ENCODE results near the gene LAIR1. TPM values are rescaled to one million over a fixed set of nuclear protein-coding genes. Genes with fewer than 3 reads are reported as not detected.

The LAIR1 gene
- total RNA-seq (2014; rRNA removed; shearing (Covaris generic)), result not detected in 2 replicates

DNA sequence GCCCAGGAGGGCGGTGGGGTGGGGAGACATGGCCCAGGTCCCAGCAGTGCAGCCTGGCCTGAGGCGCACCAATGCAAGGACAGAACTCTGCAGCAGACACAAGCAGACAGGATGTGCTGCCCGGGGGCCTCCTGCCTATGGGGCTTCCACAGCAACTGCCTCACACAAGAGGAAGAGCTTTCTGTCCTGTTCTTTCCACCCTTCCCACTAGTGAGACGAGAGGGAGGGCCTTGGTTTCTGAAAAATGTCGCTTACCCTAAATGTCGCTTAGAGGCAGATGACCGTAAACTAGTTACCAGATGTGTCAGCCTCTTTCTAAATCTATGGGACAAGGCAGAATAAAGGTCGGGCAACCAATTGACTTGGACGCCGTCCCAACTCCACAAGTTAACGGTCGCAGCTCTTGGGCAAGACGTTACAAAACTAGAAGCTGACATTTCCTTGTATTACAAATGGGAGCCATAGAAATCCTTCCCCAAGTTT lies at the start of gene LAIR1:
LAIR1 (minus strand) TSS at position 157 of the 483 bp plus-strand sequence; CDS start at position 30, 127 bp downstream.
- no peak for DNase-seq (ENCODE audit: low read depth in 1 of 2, low spot score in 2 of 2)
- Histone ChIP-seq H3K9me3 (replicated peaks) (no peaks in the 10 kb centered on the region), H3K27me3 (replicated peaks) (peaks cover 14% of the 10 kb centered on the region), H3K4me3 (no peak within 1 kb of the TSS), H3K4me1 (replicated peaks) (no peaks in the 10 kb centered on the region), H3K36me3 (no peaks in the 10 kb centered on the region), H3K27ac (no peak within 1 kb of the TSS)

DNA sequence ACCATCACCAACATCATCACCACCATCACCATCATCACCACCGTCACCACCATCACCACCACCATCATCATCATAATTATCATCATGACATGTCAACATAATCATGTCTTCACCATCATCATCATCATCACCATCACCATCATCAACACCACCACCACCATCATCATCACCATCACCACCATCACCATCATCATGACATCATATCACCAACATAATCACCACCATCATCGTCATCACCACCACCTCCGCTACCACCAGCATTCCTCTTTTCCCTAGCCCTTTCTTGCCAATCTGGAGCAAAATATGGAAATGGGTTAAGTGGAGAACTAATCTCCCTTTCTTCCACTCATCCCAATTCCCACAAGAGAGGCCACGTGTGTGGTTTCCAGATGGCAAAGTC lies 49.4 kb upstream of the LAIR1 start:
- no peak for DNase-seq (ENCODE audit: low read depth in 1 of 2, low spot score in 2 of 2)
- no peak overlapping the region for H3K27ac ChIP-seq

GRCh38 chr19:54412877-54413276 lies 48.1 kb upstream of the LAIR1 start:
- no peaks in the 10 kb centered on the region for H3K36me3 ChIP-seq
- H3K4me3 ChIP-seq, result no peak overlapping the region
- no peaks in the 10 kb centered on the region for H3K4me1 ChIP-seq (replicated peaks)
- H3K27me3 ChIP-seq (replicated peaks), result peaks cover 32% of the 10 kb centered on the region
- H3K9me3 ChIP-seq (replicated peaks), result no peaks in the 10 kb centered on the region
- H3K27ac ChIP-seq, result no peak overlapping the region
- DNase-seq (ENCODE audit: low read depth in 1 of 2, low spot score in 2 of 2), result no peak

More for the DNA sequence above, 49.4 kb upstream of the LAIR1 start:
- Histone ChIP-seq H3K27me3 (replicated peaks) (peaks cover 40% of the 10 kb centered on the region), H3K4me1 (replicated peaks) (no peaks in the 10 kb centered on the region), H3K4me3 (no peak overlapping the region), H3K36me3 (no peaks in the 10 kb centered on the region), H3K9me3 (replicated peaks) (no peaks in the 10 kb centered on the region)

GRCh38 chr19:54411033-54411432 lies 46.3 kb upstream of the LAIR1 start:
- Histone ChIP-seq H3K36me3 (no peaks in the 10 kb centered on the region), H3K27ac (no peak overlapping the region), H3K4me1 (replicated peaks) (no peaks in the 10 kb centered on the region), H3K4me3 (no peak overlapping the region), H3K27me3 (replicated peaks) (peaks cover 14% of the 10 kb centered on the region), H3K9me3 (replicated peaks) (no peaks in the 10 kb centered on the region)
- no peak for DNase-seq (ENCODE audit: low read depth in 1 of 2, low spot score in 2 of 2)

DNA sequence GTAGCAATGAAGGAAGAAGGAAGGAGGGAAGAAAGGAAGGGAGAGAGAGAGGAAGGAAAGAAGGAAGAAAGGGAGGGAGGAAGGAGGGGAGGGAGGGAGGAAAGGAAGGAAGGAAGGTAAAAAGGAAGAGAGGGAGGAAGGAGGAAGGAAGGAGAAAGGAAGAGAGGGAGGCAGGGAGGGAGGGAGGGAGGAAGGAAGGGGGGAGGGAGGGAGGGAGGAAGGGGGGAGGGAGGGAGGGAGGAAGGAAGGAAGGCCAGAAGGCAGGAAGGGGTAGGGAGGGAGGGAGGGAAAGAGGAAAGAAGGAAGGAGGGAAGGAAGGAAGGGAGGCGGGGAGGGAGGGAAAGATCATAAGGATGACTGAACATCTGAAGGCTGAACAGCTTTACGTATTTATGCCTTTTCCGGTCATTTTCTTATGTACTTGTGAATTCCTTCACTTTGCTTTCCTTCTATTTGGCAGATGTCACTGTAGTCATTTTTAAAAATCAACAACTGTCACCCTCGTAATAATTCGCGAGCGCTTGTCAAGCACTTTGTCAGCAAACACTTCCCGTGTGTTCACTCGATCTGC lies 43.8 kb upstream of the LAIR1 start:
- Histone ChIP-seq H3K27me3 (replicated peaks) (no peaks in the 10 kb centered on the region), H3K27ac (no peak overlapping the region), H3K36me3 (no peaks in the 10 kb centered on the region), H3K9me3 (replicated peaks) (no peaks in the 10 kb centered on the region), H3K4me1 (replicated peaks) (no peaks in the 10 kb centered on the region), H3K4me3 (no peak overlapping the region)
- DNase-seq (ENCODE audit: low read depth in 1 of 2, low spot score in 2 of 2), result no peak

- no peaks in the 10 kb centered on the region for H3K36me3 ChIP-seq
- no peak overlapping the region for H3K27ac ChIP-seq
- no peak for DNase-seq (ENCODE audit: low read depth in 1 of 2, low spot score in 2 of 2)
- H3K4me1 ChIP-seq (replicated peaks), result no peaks in the 10 kb centered on the region
- H3K27me3 ChIP-seq (replicated peaks), result no peaks in the 10 kb centered on the region
- no peaks in the 10 kb centered on the region for H3K9me3 ChIP-seq (replicated peaks)
- H3K4me3 ChIP-seq, result no peak overlapping the region
Observed at GRCh38 chr19:54407780-54408179, 43.0 kb upstream of the LAIR1 start.

- Histone ChIP-seq H3K4me1 (replicated peaks) (no peaks in the 10 kb centered on the region), H3K4me3 (no peak overlapping the region), H3K27ac (no peak overlapping the region), H3K9me3 (replicated peaks) (no peaks in the 10 kb centered on the region), H3K36me3 (no peaks in the 10 kb centered on the region), H3K27me3 (replicated peaks) (no peaks in the 10 kb centered on the region)
- no peak for DNase-seq (ENCODE audit: low read depth in 1 of 2, low spot score in 2 of 2)
Observed at GRCh38 chr19:54405628-54406027, 40.9 kb upstream of the LAIR1 start.

DNA sequence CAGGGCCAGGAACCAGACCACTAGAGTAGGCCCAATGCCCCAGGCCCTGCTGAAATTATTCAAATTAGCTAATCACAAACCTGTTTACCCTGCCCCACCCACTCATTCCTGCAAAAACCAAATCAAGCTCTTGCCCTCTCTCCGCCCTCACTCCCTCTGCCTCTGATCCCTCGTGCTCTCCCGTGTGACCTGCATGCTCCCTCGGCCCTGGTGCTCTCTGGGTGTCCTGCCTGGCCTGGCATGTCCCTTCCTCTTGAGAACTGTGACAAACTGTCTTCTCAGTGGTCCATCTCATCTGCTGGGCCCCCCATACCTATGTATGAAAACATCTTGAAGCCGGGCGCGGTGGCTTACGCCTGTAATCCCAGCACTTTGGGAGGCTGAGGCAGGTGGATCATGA lies 38.3 kb upstream of the LAIR1 start:
- Histone ChIP-seq H3K27ac (no peak overlapping the region), H3K27me3 (replicated peaks) (0 out of 2 replicates have a peak, but pooled peaks cover 4% of the 10 kb centered on the region), H3K36me3 (no peaks in the 10 kb centered on the region), H3K4me1 (replicated peaks) (no peaks in the 10 kb centered on the region), H3K4me3 (no peak overlapping the region), H3K9me3 (replicated peaks) (no peaks in the 10 kb centered on the region)
- DNase-seq (ENCODE audit: low read depth in 1 of 2, low spot score in 2 of 2), result no peak

DNA sequence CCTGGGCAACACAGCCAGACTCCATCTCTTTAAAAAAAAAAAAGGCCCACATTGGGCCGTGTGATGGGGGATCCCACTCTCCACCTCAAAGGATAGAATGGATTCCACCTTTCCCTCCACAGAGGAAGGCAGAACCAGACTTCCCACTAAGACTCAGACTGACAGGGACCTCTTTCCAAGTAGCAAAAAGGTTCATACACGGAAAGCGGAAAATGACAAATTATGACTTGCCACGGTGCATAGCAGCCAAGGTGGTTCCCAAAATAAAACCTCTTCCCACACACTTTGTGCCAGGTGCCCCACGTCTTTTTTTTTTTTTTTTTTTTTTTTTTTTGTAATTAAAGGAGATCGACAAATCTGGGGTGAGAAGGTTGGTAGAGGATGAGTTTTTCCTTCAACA lies 36.2 kb upstream of the LAIR1 start:
- Histone ChIP-seq H3K4me1 (replicated peaks) (no peaks in the 10 kb centered on the region), H3K36me3 (no peaks in the 10 kb centered on the region), H3K27me3 (replicated peaks) (0 out of 2 replicates have a peak, but pooled peaks cover 4% of the 10 kb centered on the region), H3K4me3 (no peak overlapping the region), H3K27ac (no peak overlapping the region), H3K9me3 (replicated peaks) (no peaks in the 10 kb centered on the region)
- no peak for DNase-seq (ENCODE audit: low read depth in 1 of 2, low spot score in 2 of 2)

- Histone ChIP-seq H3K27me3 (replicated peaks) (0 out of 2 replicates have a peak, but pooled peaks cover 4% of the 10 kb centered on the region), H3K4me3 (no peak overlapping the region), H3K4me1 (replicated peaks) (no peaks in the 10 kb centered on the region), H3K9me3 (replicated peaks) (no peaks in the 10 kb centered on the region), H3K36me3 (no peaks in the 10 kb centered on the region), H3K27ac (no peak overlapping the region)
- DNase-seq (ENCODE audit: low read depth in 1 of 2, low spot score in 2 of 2), result no peak
Observed at GRCh38 chr19:54399189-54399588, 34.5 kb upstream of the LAIR1 start.

DNA sequence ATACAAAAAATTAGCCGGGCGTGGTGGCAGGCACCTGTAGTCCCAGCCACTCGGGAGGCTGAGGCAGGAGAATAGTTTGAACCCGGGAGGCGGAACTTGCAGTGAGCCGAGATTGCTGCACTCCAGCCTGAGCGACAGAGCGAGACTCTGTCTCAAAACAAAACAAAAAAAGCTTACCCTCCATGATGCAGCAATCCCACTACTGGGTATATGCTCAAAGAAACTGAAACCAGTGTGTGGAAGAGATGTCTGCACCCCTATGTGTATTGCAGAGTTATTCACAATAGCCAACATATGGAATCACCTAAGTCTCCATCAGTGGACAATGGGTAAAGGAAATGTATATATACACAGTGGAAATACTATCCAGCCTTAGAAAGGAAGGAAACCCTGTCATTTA lies 31.0 kb upstream of the LAIR1 start:
- no peak for DNase-seq (ENCODE audit: low read depth in 1 of 2, low spot score in 2 of 2)
- no peak overlapping the region for H3K27ac ChIP-seq
- no peak overlapping the region for H3K4me3 ChIP-seq
- 0 out of 2 replicates have a peak, but pooled peaks cover 3% of the 10 kb centered on the region for H3K9me3 ChIP-seq (replicated peaks)
- no peaks in the 10 kb centered on the region for H3K36me3 ChIP-seq
- no peaks in the 10 kb centered on the region for H3K4me1 ChIP-seq (replicated peaks)
- peaks cover 4% of the 10 kb centered on the region; the same call in 1 of the 2 replicates for H3K27me3 ChIP-seq (replicated peaks)

DNA sequence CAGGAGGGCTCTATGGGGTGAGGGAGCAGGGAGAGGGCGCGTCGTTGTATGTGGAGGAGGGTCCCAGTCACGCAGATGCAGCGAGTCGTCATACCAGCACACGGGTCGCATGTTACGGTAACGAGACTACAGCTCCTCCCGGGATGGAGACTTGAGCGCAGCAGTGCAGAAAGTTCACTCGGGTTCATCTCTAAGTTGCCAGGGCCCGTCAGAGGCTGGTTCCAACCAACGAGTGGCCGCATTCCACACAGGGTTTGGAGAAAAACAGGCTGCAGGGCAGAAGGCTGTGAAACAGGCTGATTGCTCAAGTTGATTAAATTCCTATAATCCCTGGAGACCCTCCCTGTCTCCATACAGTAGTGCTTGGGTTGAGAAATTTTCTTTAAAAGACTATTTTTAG lies 28.6 kb upstream of the LAIR1 start:
- DNase-seq (ENCODE audit: low read depth in 1 of 2, low spot score in 2 of 2), result no peak
- H3K36me3 ChIP-seq, result no peaks in the 10 kb centered on the region
- no peak overlapping the region for H3K4me3 ChIP-seq
- H3K4me1 ChIP-seq (replicated peaks), result no peaks in the 10 kb centered on the region
- 0 out of 2 replicates have a peak, but pooled peaks cover 3% of the 10 kb centered on the region for H3K9me3 ChIP-seq (replicated peaks)
- H3K27ac ChIP-seq, result no peak overlapping the region
- H3K27me3 ChIP-seq (replicated peaks), result peaks cover 8% of the 10 kb centered on the region

DNA sequence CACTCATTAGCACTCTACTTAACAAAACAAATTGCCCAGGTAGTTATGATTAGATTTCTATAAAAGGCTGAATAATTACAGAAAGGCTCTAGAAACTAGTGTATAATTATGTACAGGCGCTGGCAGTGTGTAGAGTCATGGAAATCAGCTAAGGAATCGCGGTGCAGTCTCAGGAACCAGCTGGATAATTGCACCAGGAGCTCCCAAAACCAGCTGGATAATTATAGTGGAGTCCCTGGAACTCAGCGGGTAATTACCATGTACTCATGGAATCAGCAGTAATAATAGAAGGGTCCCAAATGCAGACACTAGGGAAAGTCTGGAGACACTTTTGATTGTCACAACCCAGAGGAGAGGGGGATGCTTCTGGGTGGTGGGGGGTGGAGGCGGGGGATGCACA lies 27.4 kb upstream of the LAIR1 start:
- DNase-seq (ENCODE audit: low read depth in 1 of 2, low spot score in 2 of 2), result no peak
- no peaks in the 10 kb centered on the region for H3K36me3 ChIP-seq
- no peaks in the 10 kb centered on the region for H3K4me1 ChIP-seq (replicated peaks)
- no peak overlapping the region for H3K27ac ChIP-seq
- H3K4me3 ChIP-seq, result no peak overlapping the region
- peaks cover 16% of the 10 kb centered on the region for H3K27me3 ChIP-seq (replicated peaks)
- 0 out of 2 replicates have a peak, but pooled peaks cover 3% of the 10 kb centered on the region for H3K9me3 ChIP-seq (replicated peaks)

GRCh38 chr19:54391589-54392061 lies 26.9 kb upstream of the LAIR1 start:
- DNase-seq (ENCODE audit: low read depth in 1 of 2, low spot score in 2 of 2), result no peak

More at GRCh38 chr19:54391589-54392061, 26.9 kb upstream of the LAIR1 start:
- no peak overlapping the region for H3K4me3 ChIP-seq
- H3K27ac ChIP-seq, result no peak overlapping the region
- H3K9me3 ChIP-seq (replicated peaks), result 0 out of 2 replicates have a peak, but pooled peaks cover 3% of the 10 kb centered on the region
- H3K36me3 ChIP-seq, result no peaks in the 10 kb centered on the region
- no peaks in the 10 kb centered on the region for H3K4me1 ChIP-seq (replicated peaks)
- H3K27me3 ChIP-seq (replicated peaks), result peaks cover 17% of the 10 kb centered on the region

Measured in SJSA1 (cell line).